A673 (cell line): Measurements from ENCODE around the gene PLEKHA8.
A peak's percentile ranks its signal among the peaks of the same experiment; 100 is the strongest.
"Not testable (repeated sequence)": the region's sequence is repeated elsewhere in the genome, so short reads cannot be mapped to it uniquely, and the experiment has no call there.

Source experiments
- EZH2 ChIP-seq: fragments of 200-600 bp; sonication (generic); IDR thresholded peaks from 2 replicates; pipeline ENCODE4 v1.6.1; 2017; ENCODE audit warnings: borderline replicate concordance, low read depth, mild to moderate bottlenecking, mixed read lengths, antibody characterized with exemption, low read length; ENCODE audit not compliant: poor library complexity, severe bottlenecking
- TF ChIP-seq, protein P1 (sequence below): fragments of 300-800, 200-600 bp; sonication (generic); conservative IDR thresholded peaks from 2 replicates; pipeline ENCODE4 v1.5.1; 2017; ENCODE audit warnings: low read depth, mild to moderate bottlenecking, antibody characterized with exemption, low read length, moderate library complexity, mixed read lengths

DNA sequence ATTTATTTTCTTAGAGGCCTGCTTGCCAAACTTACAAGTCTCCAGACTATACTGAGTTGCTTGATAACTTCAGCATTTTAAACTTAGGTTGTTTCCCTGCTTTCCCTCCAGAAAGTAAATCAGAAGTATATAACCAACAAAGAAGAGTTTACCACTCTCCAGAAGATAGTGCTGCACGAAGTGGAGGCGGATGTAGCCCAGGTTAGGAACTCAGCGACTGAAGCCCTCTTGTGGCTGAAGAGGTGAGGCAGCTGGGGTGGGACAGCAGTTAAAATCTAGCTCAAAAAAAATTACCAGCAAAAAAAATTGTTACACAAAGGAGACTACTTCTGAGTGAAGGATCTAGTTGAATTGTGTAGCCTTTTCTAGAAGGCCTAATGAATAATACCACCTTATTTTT lies 33.6 kb downstream of the PLEKHA8 start:
- TF ChIP-seq, protein P1, sequence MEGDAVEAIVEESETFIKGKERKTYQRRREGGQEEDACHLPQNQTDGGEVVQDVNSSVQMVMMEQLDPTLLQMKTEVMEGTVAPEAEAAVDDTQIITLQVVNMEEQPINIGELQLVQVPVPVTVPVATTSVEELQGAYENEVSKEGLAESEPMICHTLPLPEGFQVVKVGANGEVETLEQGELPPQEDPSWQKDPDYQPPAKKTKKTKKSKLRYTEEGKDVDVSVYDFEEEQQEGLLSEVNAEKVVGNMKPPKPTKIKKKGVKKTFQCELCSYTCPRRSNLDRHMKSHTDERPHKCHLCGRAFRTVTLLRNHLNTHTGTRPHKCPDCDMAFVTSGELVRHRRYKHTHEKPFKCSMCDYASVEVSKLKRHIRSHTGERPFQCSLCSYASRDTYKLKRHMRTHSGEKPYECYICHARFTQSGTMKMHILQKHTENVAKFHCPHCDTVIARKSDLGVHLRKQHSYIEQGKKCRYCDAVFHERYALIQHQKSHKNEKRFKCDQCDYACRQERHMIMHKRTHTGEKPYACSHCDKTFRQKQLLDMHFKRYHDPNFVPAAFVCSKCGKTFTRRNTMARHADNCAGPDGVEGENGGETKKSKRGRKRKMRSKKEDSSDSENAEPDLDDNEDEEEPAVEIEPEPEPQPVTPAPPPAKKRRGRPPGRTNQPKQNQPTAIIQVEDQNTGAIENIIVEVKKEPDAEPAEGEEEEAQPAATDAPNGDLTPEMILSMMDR = peak; percentile 43; the same call in 1 of the 2 replicates
- not testable (repeated sequence) for TF ChIP-seq EZH2
